Stimulated activated CD8-positive, alpha-beta memory T cell treated with anti-CD3 and anti-CD28 coated beads, Interleukin-4, amount 100 ng/mL, for 24 hours (primary cell): ENCODE results near the gene ITPK1.
"Not testable (repeated sequence)": the region's sequence is repeated elsewhere in the genome, so short reads cannot be mapped to it uniquely, and the experiment has no call there.

Experiments
- DNase-seq: peaks from one replicate; pipeline ENCODE4 v3.0.0-alpha.2; 2020; ENCODE audit warnings: low read depth

ITPK1 gene

DNA sequence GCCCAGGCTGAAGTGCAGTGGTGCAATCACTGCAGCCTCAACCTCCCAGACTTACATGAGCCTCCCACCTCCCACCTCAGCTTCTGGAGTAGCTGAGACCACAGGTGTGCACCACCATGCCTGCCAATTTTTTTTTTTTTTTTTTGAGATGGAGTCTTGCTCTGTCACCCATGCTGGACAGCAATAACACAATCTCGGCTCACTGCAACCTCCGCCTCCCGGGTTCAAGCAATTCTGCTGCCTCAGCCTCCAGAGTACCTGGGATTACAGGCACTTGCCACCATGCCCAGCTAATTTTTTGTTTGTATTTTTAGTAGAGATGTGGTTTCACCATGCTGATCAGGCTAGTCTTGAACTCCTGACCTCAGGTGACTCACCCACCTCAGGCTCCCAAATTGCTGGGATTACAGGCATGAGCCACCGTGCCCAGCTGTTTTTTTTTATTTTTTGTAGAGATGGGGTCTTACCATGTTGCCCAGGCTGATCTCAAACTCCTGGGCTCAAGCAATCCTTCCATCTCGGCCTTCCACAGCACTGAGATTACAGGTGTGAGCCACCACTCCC, 15.6 kb upstream of the ITPK1 start:
- not testable (repeated sequence) for DNase-seq

DNA sequence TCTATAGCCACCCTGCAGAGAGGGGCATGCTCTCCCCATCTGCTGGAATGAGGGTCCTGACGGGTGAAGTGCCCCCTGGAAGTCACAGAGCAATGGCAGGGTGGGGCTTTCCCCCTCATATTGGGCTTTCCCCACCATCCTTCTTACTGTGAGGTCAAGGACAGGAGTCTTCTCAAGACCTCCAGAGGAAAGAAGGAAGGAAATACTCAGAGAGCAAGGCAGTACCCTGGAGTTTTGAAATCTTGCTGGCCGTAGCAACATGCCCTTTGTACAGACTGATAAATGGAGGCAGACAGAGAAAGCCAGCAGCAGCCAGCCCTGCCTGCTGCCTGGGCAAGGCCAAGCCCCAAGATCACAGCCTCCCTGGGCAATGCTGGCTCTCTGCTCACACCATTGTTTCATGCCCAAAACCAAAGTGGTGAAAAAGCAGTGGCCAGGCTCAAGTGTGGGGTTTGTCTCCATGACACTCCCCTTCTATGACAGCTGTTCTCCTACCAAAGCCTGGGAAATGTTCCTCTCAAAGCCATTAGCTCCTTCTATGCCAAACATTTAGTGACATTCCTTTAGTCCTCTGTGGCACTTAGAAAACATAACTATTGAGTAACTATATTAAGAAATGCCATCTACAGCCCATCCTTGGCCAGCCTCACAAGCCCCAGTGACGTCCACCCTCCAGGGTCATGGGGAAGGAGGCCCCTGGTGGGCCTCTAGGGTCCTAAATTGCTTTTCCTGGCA, 13.2 kb upstream of the ITPK1 start:
- DNase-seq, result no peak

DNA sequence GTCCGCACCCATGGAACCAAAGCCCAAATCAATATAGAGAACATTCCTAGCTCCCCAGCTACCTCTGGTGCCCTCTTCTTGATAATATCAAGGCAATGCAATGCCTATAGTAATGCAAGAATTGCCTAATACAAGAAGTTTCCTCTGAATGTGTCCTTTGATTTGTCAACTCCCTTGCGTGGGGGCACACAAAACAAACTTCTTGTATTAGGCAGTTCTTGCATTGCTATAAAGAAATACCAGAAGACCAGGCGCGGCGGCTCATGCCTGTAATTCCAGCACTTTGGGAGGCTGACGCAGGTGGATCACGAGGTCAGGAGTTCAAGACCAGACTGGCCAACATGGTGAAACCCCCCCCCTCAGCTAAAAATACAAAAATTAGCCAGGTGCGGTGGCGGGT, 10.4 kb upstream of the ITPK1 start:
- DNase-seq, result no peak

DNA sequence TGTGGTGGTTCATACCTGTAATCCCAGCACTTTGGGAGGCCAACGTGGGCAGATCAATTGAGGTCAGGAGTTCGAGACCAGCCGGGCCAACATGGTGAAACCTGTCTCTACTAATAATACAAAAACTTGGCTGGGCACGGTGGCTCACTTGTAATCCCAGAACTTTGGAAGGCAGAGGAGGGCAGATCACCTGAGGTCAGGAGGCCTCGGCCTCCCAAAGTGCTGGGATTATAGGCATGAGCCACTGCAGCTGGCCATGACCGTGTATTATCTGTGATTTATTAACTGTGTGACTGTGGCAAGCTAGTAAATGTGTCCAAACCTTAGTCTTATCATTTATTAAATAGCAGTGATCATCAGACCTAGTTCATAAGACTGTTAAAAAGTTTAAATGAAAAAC, 7.1 kb upstream of the ITPK1 start:
- no peak for DNase-seq

DNA sequence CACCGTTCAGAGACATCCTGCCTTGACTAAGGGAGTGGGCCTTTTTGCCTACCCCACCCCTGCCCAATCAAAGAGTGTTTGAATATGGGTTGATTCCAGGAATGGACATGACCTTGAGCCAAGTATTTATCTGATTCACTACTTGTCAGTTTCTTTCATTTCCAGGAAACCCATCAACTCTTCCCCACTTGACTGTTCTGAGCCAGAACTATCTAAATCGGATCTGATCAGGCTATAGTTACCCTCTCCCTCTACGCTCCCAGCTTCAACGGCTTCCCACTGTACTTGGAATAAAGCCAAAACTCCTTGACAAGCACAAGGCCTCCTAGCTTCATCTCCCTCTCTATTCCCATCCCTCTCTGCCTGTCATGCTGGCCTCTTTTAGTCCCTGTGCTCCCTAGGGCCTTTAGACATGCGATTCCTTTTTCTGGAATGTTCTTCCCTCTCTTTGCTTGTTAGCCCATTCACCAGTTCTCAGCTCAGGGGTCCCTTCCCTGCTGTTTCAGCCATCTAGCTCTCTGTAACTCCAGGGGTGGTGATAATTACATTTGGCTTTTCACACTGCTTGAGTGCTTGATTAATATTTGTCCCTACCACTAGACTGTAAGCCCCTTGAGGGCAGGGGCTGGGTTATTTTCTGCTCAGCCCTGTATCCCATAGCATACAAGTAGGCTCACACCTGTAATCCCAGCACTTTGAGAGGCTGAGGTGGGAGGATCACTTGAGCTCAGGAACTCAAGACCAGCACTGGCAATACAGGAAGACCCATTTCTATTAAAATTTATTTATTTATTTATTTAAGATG, 5.5 kb upstream of the ITPK1 start:
- no peak for DNase-seq

DNA sequence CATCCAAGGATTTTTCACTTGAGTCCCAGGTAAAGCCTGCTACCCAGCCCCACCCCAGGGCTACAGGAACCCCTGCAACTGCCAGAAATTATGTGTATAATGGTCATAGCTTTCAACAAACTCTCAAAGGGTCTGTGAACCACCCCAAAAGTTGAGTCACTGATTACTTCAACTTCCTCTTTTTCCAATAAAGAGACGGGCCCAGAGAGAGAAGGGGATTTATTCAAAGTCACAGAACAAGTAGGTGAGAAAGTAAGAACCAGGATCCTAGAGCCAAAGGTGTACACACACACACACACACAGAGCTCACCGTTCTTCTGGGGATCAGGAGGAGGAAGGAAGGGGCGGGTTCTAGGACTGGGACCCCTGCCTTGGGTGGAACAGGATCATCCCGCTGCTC, 4.8 kb upstream of the ITPK1 start:
- no peak for DNase-seq

DNA sequence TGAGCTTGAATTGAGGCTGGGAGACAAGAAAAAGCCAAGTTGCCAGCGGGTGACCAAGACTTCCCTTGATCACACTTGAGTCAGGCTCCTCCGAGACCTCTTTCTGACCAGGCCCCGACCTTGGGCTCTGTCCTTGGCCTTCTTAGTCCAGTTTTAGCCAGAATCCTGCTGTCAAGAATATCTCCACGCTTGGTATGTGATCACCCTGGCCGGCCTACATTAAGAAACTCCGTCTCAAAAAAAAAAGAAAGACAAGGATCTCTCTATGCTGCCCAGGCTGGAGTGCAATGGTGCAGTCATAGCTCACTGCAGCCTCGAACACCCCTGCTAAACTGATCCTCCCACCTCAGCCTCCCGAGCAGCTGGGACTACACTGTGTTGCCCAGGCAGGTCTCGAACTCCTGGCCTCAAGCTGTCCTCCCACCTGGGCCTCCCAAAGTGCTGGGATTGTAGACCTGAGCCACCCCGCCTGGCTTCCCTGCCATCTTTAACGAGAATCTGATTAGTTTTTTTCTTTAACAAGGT, 1.0 kb upstream of the ITPK1 start:
- no peak for DNase-seq

DNA sequence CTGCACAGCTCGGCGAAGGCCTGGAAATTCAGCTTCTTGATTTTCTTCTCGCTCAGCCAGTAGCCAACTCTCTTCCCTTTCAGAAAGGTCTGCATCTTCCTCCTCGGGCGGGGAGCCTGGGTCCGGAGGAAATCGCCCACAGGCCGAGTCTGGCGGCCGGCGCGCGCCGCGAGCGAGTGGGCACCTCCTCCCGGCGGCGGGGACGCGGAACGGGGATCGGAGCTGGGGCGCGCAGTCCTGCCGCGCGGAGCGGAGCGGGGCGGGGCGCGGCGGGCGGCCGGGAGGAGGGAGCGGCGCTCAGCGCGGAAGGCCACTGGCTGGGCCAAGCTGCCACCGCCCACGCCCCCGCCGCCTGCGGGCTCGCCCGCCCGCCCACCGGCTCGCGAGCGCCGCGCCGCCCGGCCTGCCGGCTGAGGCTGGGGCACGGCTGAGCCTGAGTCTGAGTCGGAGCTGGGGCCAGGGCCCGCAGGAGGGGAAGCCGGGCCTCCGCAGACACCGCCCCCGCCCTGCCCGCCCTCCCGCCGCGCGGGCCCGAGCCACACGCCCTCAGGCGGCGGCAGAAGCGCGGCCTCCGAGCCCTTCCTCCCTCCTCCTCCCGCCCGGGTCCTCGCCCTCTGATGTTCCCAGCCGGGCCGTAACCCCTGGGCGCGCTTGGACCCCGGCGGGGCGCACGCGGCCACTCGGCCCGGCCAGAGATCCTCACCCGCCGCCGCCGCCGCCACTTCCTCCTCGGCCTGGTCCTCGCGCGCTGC, 480 bp downstream of the ITPK1 start:
- DNase-seq, result peak; percentile 80

DNA sequence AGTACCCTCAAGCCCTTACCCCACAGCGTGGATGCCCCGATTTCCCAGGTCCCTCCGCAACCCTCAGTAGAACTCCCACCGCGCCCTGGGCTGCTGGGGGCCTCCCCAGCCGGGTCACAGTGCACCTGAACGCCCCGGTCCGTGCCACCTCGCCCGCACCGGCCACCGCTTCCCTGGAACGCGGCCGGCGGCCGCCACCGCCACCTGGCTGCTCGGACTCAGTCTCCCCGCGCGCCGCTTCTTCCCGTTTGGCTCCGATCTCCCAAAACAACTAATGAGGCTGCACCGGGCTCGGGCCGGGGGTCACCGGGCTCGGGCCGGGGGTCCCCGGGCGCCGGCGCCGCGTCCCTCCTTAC, 1.0 kb downstream of the ITPK1 start:
- no peak for DNase-seq

DNA sequence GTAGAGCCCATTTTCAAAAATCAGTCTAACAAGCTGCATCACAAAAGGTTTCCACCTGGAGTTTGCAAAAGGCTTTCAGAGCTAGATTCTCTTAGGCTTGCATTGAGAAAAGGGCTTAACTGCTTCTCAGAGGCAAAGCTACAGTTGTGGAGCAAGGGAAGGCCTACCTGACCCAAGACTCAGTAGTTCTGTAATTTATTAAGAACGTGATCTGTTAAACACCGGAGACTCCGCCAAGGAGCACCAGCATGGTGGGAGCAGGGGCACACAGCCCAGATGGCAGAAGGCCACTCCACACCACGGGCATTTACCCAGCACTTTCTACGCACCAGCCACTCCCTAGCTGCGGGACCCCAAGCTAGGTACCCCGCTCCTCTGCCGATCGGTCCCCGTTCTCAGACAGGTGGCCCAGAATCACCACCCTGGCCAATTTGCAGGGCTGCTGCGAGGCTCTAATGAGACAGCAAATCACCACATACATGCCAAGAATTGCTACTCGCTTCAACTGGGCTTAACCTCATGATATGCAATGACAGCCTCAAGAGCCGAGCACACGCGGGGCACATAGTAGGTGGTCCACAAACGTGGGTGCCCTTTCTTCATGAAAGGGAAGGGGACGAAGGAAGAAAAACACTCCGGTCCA, 1.5 kb downstream of the ITPK1 start:
- DNase-seq, result no peak

DNA sequence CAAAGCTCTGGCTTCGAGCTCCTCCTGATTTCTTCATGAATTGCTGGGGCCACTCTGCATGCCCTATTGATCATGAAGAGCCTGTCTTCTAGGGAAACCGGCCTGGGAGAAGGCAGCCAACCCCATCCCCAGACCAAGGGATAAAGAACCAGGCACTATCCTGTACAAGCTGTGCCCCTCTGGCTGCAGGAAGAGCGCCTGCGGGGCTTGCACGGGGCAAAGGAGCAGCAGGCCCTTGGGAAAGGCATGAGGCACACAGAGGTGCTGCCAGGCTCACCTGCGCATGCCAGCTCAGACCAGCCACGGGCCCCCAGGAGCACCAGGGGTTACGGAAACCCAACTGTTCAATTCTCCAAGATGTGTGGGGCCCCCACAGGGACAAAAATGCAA, 2.1 kb downstream of the ITPK1 start:
- no peak for DNase-seq

DNA sequence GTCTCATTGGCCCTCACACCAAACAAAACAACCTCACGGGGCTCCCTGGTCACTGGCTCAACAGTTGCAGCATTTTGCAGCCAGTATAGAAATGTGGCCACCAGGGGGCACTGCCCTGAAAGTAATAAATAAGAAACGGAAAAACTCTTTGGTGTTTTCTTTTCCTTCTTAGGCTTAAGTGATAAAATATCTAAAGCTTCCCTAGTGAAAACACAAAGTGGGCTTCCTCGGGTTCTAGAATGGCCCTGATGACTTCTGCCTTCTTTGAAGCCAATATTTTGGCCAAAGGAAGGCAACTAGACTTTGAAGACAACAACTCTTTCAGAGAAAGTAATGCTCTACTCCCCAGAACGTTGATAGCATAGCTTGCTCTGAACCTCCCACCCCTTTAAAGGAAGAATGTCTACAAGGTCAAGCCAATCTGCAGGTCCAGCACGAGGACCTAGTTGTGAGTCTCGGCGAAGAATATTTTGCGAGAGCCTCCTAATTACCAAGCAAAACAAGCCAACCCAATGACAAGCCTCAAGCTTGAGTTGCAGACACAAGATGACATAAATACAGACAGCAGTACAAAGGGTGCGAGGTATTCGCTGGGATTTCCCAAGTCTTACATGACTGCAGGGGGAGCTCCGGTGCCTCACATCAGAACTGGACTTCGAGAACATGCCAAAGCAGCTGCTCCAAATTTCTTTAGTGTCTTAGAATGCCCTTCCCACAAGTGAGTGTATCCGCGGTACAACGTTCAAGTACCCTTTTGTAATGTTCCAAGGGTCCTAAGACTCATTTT, 2.6 kb downstream of the ITPK1 start:
- peak; percentile 62 for DNase-seq

DNA sequence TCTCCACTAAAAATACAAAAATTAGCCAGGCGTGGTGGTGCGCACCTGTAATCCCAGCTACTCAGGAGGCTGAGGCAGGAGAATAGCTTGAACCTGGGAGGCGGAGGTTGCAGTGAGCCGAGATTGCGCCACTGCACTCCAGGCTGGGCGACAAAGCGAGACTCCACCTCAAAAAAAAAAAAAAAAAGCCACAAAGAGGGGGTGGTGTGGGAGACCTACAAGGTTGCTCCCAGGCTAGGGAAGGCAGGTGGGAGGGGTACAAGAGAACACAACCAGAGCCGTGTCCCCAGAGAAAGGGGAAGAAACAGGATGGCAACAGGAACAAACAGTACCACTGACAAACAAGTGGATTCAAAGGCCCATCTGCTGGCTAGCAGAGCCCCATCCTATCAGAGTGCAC, 4.2 kb downstream of the ITPK1 start:
- DNase-seq, result not testable (repeated sequence)

DNA sequence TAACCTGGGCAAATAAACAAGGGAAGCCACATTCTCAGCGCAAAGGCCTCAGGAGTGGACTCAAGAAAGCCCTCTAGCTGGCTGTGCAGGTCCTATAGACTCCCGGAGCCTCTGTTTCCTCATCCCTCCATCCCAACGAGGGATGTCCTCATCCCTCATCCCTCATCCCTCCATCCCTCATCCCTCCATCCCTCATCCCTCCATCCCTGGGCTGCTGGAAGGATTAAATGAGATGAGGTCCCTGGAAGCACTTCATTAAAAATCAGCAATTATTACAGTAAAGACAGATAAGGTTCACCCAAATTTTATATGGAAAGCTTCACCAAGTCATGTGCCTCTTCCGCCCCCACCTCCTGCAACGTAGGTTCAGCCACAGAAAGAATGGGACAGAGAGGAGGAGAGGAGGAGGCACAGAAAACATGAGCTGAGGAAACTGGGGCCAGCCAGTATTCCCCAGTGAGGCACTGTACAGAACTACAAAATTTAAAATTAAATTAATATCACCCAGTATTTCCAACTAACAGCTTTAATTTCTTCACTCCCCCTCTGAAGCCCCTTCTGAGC, 4.8 kb downstream of the ITPK1 start:
- no peak for DNase-seq

DNA sequence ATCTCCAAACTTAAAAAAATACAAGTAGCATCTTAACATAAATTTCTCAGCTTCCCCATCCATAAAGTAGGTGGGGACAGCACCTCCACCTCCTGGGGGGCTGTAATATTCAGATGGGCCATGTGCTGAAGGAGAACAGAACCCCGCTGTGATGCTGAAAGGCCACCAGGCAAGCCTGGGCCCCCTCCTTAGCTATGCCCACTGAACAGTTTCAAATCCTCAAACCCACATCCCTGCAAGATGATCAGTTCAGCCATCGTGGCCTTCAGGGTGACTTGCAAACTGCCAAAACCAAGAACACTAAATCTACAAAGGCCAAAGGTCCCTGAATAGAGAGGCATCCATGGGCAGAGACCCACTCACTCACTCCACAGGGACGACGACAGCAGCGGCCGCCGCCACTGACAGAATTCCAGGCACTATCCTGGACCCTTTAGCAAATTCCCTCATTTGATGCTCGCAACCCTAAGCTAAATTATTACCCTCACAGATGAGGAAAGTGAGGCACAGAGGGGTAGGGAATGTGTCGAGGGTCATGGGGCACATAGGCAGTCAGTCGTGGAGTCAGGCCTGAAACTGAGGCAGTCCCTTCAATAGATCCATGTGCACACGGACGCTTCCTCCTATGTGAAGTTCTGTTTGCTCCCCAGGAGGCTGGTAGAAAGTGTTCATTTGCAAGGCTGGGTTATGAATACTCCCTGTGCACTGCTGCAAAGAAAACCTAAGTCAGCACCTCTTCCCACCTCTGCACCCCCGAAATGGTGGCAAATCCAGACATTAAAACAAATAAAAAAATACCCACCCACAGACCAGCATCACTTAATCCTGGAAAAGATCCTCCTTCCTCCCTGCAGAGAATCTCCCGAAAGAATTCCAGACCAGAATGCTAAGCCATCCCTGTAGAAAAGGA, 5.9 kb downstream of the ITPK1 start:
- DNase-seq, result no peak

DNA sequence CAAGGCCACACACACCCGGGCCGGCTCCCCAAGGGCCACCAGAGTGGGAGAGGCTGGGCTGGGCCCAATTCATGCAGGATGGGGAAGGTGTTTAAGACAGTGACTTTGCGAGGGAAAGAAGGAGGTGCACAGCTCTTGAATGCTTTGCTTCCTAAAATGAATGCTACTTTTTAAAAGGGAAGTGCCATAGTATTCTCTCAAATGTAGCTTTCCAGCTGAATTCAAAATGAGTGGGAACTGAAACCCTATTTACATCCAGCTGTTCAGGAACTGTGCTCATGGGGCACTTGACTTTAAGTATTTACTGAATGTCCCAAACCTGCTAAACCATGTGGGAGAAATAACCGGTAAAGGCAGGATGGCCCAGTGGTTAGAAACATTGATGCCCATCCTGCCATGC, 7.6 kb downstream of the ITPK1 start:
- no peak for DNase-seq

DNA sequence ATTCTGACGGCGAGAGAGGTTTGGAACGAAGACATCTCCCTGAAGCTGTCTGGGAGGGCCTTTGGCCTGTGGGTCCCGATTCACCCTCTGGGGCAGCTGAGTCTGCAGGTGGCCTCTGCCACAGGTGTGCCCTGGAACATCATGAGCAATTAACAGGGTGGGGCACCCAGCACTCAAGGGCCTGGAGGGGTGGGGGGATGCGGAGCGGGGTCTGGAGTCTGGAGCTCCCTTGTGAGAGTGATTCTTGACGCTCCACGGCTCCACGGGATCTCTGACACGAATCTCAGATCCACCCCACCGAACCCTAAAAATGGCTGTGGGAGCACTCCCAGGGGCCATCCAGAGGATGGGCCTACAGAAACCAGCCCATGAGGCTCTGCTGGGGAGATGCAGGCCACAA, 8.3 kb downstream of the ITPK1 start:
- no peak for DNase-seq

DNA sequence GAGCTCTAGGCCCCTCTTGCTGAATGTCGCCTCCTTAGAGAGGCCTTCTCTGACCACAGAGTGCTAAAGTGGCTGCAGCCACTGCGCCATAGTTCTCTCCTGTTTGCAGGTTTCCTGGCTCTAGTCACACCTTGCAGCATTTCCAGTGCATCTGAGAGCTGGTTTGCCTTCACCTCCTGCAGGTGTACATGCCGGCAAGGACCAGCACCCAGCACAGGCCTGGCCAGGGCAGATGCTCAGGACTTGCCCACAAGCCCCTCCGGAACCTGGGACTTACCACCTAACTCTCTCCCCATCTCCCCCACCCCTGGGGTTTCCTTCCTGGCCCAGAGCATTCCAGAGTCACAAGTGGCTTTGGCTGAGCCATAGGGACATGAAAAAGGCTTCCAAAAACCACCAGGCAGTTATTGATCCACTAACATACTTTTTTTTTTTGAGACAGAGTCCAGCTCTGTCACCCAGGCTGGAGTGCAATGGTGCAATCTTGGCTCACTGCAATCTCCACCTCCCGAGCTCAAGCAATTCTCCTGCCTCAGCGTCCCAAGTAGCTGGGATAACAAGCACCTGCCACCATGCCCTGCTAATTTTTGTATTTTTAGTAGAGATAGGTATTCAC, 9.1 kb downstream of the ITPK1 start:
- DNase-seq, result no peak

DNA sequence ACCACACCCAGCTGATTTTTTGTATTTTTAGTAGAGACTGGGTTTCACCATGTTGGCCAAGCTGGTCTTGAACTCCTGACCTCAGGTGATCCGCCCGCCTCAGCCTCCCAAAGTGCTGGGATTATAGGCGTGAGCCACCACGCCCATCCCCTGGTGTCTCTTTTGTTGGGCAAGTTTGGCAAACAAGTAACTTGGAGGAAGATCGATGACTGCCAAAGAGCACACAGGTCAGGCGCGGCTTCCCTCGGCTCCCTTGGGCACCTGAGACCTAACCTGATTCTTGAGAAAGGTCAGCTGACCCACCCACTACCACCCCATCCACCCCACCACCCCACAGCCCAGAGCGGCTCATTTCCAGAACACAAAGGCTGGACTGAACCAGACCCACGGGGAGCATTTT, 9.9 kb downstream of the ITPK1 start:
- not testable (repeated sequence) for DNase-seq
